HepG2 (cell line): Measurements from ENCODE around the gene INTS3. TPM values are rescaled to one million over a fixed set of nuclear protein-coding genes. Genes with fewer than 3 reads are reported as not detected.

Experiments
- ATAC-seq: fragments of 200-7000 bp; cut with Tn5 transposase; 3 replicates; pipeline ENCODE4 v1.9.1; 2020; ENCODE audit warnings: mild to moderate bottlenecking, moderate library complexity
- BruUV-seq: library from RNA; stranded (reverse); fragments of 400-500 nt; replicated peaks from 2 replicates; lab custom pipeline; 2021; lab: Mats Ljungman, UMichigan
- CTCF ChIA-PET: fragments of 300-600 bp; formaldehyde crosslinking; extraction: SDS; loops from one replicate; lab custom pipeline; 2021; ENCODE audit warnings: low total read pairs, inconsistent platforms, low intra/inter-chr PET ratio; lab: Yijun Ruan, JAX
- POLR2A ChIA-PET: fragments of 350-600 bp; sonication (Branson Sonifier 250); formaldehyde crosslinking; loops from one replicate; lab custom pipeline; 2020; ENCODE audit warnings: antibody characterized with exemption, inconsistent platforms; lab: Yijun Ruan, JAX
- DNase-seq: peaks from one replicate; pipeline ENCODE4 v3.0.0-alpha.2; 2015; ENCODE audit warnings: low spot score
- FAIRE-seq: peaks from 3 replicates; lab custom pipeline; 2011; peaks lifted over from hg19 to GRCh38; lab: Jason Lieb, UNC
- H2AFZ ChIP-seq: one replicate; pipeline ENCODE4 v1.6.1; 2011; ENCODE audit warnings: low read length, inconsistent platforms
- H3K27ac ChIP-seq: fragments of 300-600 bp; 3 replicates; pipeline ENCODE4 v1.8.0; 2011; ENCODE audit warnings: mixed run types, mild to moderate bottlenecking, mixed read lengths, low read length, inconsistent platforms; ENCODE audit not compliant: insufficient read depth; ENCODE audit errors: extremely low read length
- H3K27me3 ChIP-seq, 2 experiments: fragments of 200-600 bp in 1 of 2; 2 replicates in 1 of 2; 3 replicates in 1 of 2; pipeline versions ENCODE4 v1.6.0 to v1.8.0; 2011; ENCODE audit warnings: low read length in 2 of 2, mild to moderate bottlenecking in 2 of 2, moderate library complexity in 2 of 2, inconsistent platforms in 1 of 2; ENCODE audit not compliant: insufficient read depth in 2 of 2, control insufficient read depth in 1 of 2
- H3K36me3 ChIP-seq, 2 experiments: fragments of 200-600 bp in 1 of 2; replicated peaks in 1 of 2; 2 replicates in 1 of 2; 3 replicates in 1 of 2; pipeline versions ENCODE4 v1.5.1 to v1.8.0; 2011; ENCODE audit warnings: low read length in 2 of 2, inconsistent platforms in 1 of 2; ENCODE audit not compliant: insufficient read depth in 2 of 2, control insufficient read depth in 1 of 2
- H3K4me1 ChIP-seq: 2 replicates; pipeline ENCODE4 v1.5.1; 2012; ENCODE audit warnings: low read length, inconsistent platforms; ENCODE audit not compliant: insufficient read depth
- H3K4me2 ChIP-seq: 2 replicates; pipeline ENCODE4 v1.6.0; 2011; ENCODE audit warnings: low read depth, low read length, inconsistent platforms
- H3K4me3 ChIP-seq, 3 experiments: fragments of 200-600 bp in 1 of 3; sonication (generic), shearing (Covaris generic) in 1 of 3; replicated peaks in 1 of 3; 2 replicates each; pipeline ENCODE4 v1.5.1; 2011 to 2016; ENCODE audit warnings: low read length in 3 of 3, inconsistent platforms in 2 of 3, low read depth in 2 of 3, mild to moderate bottlenecking in 2 of 3, control low read depth in 1 of 3, mixed read lengths in 1 of 3; ENCODE audit not compliant: insufficient read depth in 1 of 3
- H3K79me2 ChIP-seq: one replicate; pipeline ENCODE4 v1.6.1; 2011; ENCODE audit warnings: low read length, inconsistent platforms; ENCODE audit not compliant: insufficient read depth
- H3K9ac ChIP-seq: 2 replicates; pipeline ENCODE4 v1.6.0; 2011; ENCODE audit warnings: mild to moderate bottlenecking, low read depth, low read length, inconsistent platforms; ENCODE audit not compliant: insufficient read depth
- H3K9me3 ChIP-seq: 2 replicates; pipeline ENCODE4 v1.5.1; 2012; ENCODE audit warnings: mild to moderate bottlenecking, low read length
- H4K20me1 ChIP-seq: 2 replicates; pipeline ENCODE4 v1.6.0; 2011; ENCODE audit warnings: inconsistent platforms, mild to moderate bottlenecking, low read length, moderate library complexity; ENCODE audit not compliant: insufficient read depth
- HDAC1 ChIP-seq: sonication (generic); formaldehyde crosslinking; IDR thresholded peaks from 2 replicates; pipeline ENCODE4 v1.5.1; 2020; ENCODE audit warnings: mild to moderate bottlenecking, missing genetic modification reagents
- HIVEP1 ChIP-seq: sonication (generic); formaldehyde crosslinking; IDR thresholded peaks from 2 replicates; pipeline ENCODE4 v1.4.0; 2020; ENCODE audit warnings: mild to moderate bottlenecking, missing genetic modification reagents
- KDM1A ChIP-seq: IDR thresholded peaks from 2 replicates; pipeline ENCODE4 v1.6.1; 2016; ENCODE audit warnings: missing compliant biosample characterization
- ZBTB43 ChIP-seq: sonication (generic); formaldehyde crosslinking; conservative IDR thresholded peaks from 2 replicates; pipeline ENCODE4 v1.4.0; 2020; ENCODE audit warnings: missing genetic modification reagents
- ZEB1 ChIP-seq: IDR thresholded peaks from 2 replicates; pipeline ENCODE4 v1.6.1; 2012; ENCODE audit warnings: mild to moderate bottlenecking, low read depth, inconsistent platforms; ENCODE audit not compliant: insufficient replicate concordance
- ZGPAT ChIP-seq: IDR thresholded peaks from 2 replicates; pipeline ENCODE4 v1.6.1; 2016; ENCODE audit warnings: mild to moderate bottlenecking
- ZKSCAN5 ChIP-seq: sonication (generic); formaldehyde crosslinking; IDR thresholded peaks from 2 replicates; pipeline ENCODE4 v1.5.1; 2020; ENCODE audit warnings: mild to moderate bottlenecking, missing genetic modification reagents
- ZNF207 ChIP-seq: fragments of 450-650 bp; IDR thresholded peaks from 2 replicates; pipeline ENCODE4 v1.6.1; 2016; ENCODE audit warnings: antibody characterized with exemption, borderline replicate concordance
- ZNF703 ChIP-seq: sonication (generic); formaldehyde crosslinking; IDR thresholded peaks from 2 replicates; pipeline ENCODE4 v1.5.1; 2020; ENCODE audit warnings: missing genetic modification reagents, mild to moderate bottlenecking, moderate library complexity, borderline replicate concordance
- ZSCAN22 ChIP-seq: sonication (generic); formaldehyde crosslinking; IDR thresholded peaks from 2 replicates; pipeline ENCODE4 v1.4.0; 2020; ENCODE audit warnings: mild to moderate bottlenecking, missing genetic modification reagents
- WGBS: methylation state at CpG from one replicate; pipeline ENCODE4 v1.1.6; 2017; ENCODE audit warnings: low lambda C conversion rate; 5-methylcytosine and 5-hydroxymethylcytosine counted together
- in situ Hi-C: cut with HindIII; loops from 2 replicates; pipeline ENCODE4 v1.10.0; 2017; ENCODE audit warnings: low pct_unique_long_range_greater_than_20kb; ENCODE audit not compliant: extremely low pct_ligation_motif_present
- intact Hi-C: fragments of 100-400 bp; cut with micrococcal nuclease; formaldehyde crosslinking; loops from one replicate; pipeline ENCODE4 v1.10.0; 2022; ENCODE audit not compliant: unreplicated experiment
- polyA plus RNA-seq, 8 experiments: library from polyadenylated mRNA; depleted of rRNA in 3 of 8; stranded (reverse) in 7 of 8; unstranded in 1 of 8; fragments of >200 nt; fragmentation: Illumina TruSeq in 4 of 8; extraction: Trizol in 4 of 8; gene quantifications; 2 replicates each; pipeline versions ENCODE4 v1.2.1 to v1.2.3, GENCODE V29; 2011 to 2016; ENCODE audit warnings: low read depth in 4 of 8, missing spikeins in 1 of 8, mixed read lengths in 1 of 8; ENCODE audit not compliant: insufficient read depth in 1 of 8
- total RNA-seq, 5 experiments: library from RNA; depleted of rRNA; stranded (reverse); fragments of >200 nt; fragmentation: Illumina TruSeq; extraction: Trizol; gene quantifications; 2 replicates each; pipeline ENCODE4 v1.2.3, GENCODE V29; 2016; ENCODE audit warnings: low read depth in 1 of 5

Gene INTS3
- total and polyA plus RNA-seq, 2 of the 13 experiments (the other 11 are each of a cell fraction or from before 2014, with no cell fraction given): 17.2 to 27.2 TPM

- Histone ChIP-seq H3K36me3 (peaks cover 6 to 29% of the 10 kb centered on the region in 2 experiments; a peak in 4 of 5 replicates), H3K4me3 (no peak overlapping the region), H3K9me3 (no peaks in the 10 kb centered on the region), H3K27ac (no peak overlapping the region), H4K20me1 (no peaks in the 10 kb centered on the region), H3K4me2 (no peak overlapping the region), H3K9ac (no peak overlapping the region), H3K4me1 (peaks cover 50% of the 10 kb centered on the region), H3K27me3 (no peaks in the 10 kb centered on the region), H3K79me2 (no peaks in the 10 kb centered on the region), H2AFZ (no peak overlapping the region)
- DNase-seq (no peak), FAIRE-seq (no peak), ATAC-seq (no peak)
- WGBS: 96% methylated on average over 8 of the region's 8 CpGs
- CTCF ChIA-PET: no interaction called here
- POLR2A ChIA-PET: interaction anchor here (1.8 to 2.6 kb wide), 2 partner anchors 10 to 213 kb away, joined by 8 to 9 read pairs; no protein-coding TSS in a partner anchor
- TF ChIP-seq HIVEP1 (CRISPR knock-in tag): no peak
- TF ChIP-seq ZBTB43: no peak
- TF ChIP-seq ZEB1: no peak
- no peak for TF ChIP-seq ZKSCAN5 (CRISPR knock-in tag)
- no peak for TF ChIP-seq ZNF703 (CRISPR knock-in tag)
- no peak for TF ChIP-seq KDM1A (CRISPR knock-in tag)
- TF ChIP-seq ZNF207: no peak
- no peak for TF ChIP-seq ZGPAT (CRISPR knock-in tag)
- no peak for TF ChIP-seq HDAC1 (CRISPR knock-in tag)
- TF ChIP-seq ZSCAN22: no peak
- BruUV-seq: no TSS peak
- in situ Hi-C loops: loop anchor here (5.0 to 10.0 kb wide), 2 partner anchors 97 to 259 kb away; partner anchors contain the start of gene NPR1
- intact Hi-C loops: no loop called here
Measured at GRCh38 chr1:153774026-153774595, 46.3 kb downstream of the INTS3 start.
